KMS-11 (cell line): Measurements from ENCODE around the gene BLOC1S1.

ENCODE experiments used
- H2AFZ ChIP-seq: fragments of 200-600 bp; sonication (generic); 2 replicates; pipeline ENCODE4 v1.6.1; 2016; ENCODE audit warnings: antibody characterized with exemption, mixed run types, low read depth
- H3K27ac ChIP-seq: fragments of 200-600 bp; sonication (generic); 2 replicates; pipeline ENCODE4 v1.6.1; 2016; ENCODE audit warnings: mild to moderate bottlenecking, mixed run types
- H3K27me3 ChIP-seq: fragments of 200-600 bp; sonication (generic); 2 replicates; pipeline ENCODE4 v1.6.1; 2017; ENCODE audit warnings: mild to moderate bottlenecking, low read depth, mixed run types, moderate library complexity; ENCODE audit not compliant: insufficient read depth
- H3K36me3 ChIP-seq: fragments of 200-600 bp; sonication (generic); 2 replicates; pipeline ENCODE4 v1.6.1; 2017; ENCODE audit warnings: mild to moderate bottlenecking, mixed run types; ENCODE audit not compliant: insufficient read depth
- H3K4me1 ChIP-seq: fragments of 200-600 bp; sonication (generic); 2 replicates; pipeline ENCODE4 v1.6.1; 2016; ENCODE audit warnings: mild to moderate bottlenecking, low read depth, mixed run types; ENCODE audit not compliant: poor library complexity, severe bottlenecking
- H3K4me2 ChIP-seq: fragments of 200-600 bp; sonication (generic); 2 replicates; pipeline ENCODE4 v1.7.0; 2016; ENCODE audit warnings: mild to moderate bottlenecking, mixed run types
- H3K4me3 ChIP-seq: fragments of 200-600 bp; sonication (generic); IDR thresholded peaks from 2 replicates; pipeline ENCODE4 v1.6.1; 2017; ENCODE audit warnings: low read depth, low read length, mixed read lengths; ENCODE audit not compliant: insufficient read depth
- H3K79me2 ChIP-seq: fragments of 200-600 bp; sonication (generic); 2 replicates; pipeline ENCODE4 v1.6.1; 2016; ENCODE audit warnings: low read depth, mixed run types; ENCODE audit not compliant: insufficient read depth
- H3K9ac ChIP-seq: fragments of 200-600 bp; sonication (generic); 2 replicates; pipeline ENCODE4 v1.6.1; 2016; ENCODE audit warnings: mild to moderate bottlenecking, mixed run types
- H4K20me1 ChIP-seq: fragments of 200-600 bp; sonication (generic); 2 replicates; pipeline ENCODE4 v1.6.1; 2016; ENCODE audit warnings: mild to moderate bottlenecking, mixed run types; ENCODE audit not compliant: insufficient read depth
- CTCF ChIP-seq: fragments of 200-600 bp; sonication (generic); conservative IDR thresholded peaks from 2 replicates; pipeline ENCODE4 v1.6.1; 2017; ENCODE audit warnings: low read depth, mild to moderate bottlenecking, antibody characterized with exemption, low read length, moderate library complexity, mixed read lengths

BLOC1S1 gene

DNA sequence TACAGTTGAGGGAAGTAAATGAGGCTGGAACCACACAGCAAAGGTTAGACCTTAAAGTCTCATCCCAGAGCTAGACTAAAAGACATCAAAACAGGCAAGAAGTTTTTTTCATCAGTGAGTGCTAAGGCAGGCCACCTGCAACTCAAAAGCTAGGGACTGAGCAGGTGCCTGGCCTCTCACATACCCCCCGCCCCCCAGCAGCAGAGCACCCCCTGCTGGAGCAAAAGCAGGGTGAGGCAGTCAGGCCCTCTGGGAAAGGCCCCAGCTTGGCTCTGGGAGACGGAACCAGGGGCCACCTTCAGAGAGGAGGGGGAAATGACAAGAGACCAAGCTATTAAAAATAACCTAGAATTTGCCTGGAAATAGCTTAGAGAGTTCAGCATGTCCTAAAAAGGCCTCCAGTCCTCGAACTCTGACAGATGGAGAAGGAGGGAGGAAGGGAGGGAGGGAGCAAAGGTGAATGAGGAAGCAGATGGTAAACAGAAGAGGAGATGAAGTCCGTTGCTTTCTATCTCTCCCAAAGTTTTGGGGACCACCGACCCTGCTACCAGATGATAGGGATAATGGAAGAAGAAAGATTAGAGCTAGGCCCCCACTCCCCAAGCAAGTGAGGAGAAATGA, 10.0 kb upstream of the BLOC1S1 start:
- no peaks in the 10 kb centered on the region for H3K36me3 ChIP-seq
- TF ChIP-seq CTCF: peak; percentile 80
- H3K9ac ChIP-seq: no peak overlapping the region
- no peak overlapping the region for H3K27ac ChIP-seq
- no peak overlapping the region for H3K4me2 ChIP-seq
- no peaks in the 10 kb centered on the region for H3K79me2 ChIP-seq
- no peak overlapping the region for H3K4me3 ChIP-seq
- H3K27me3 ChIP-seq: peaks cover 39% of the 10 kb centered on the region
- no peak overlapping the region for H2AFZ ChIP-seq
- H4K20me1 ChIP-seq: no peaks in the 10 kb centered on the region
- H3K4me1 ChIP-seq: peaks cover 13% of the 10 kb centered on the region

GRCh38 chr12:55706568-55707218, 9.2 kb upstream of the BLOC1S1 start:
- Histone ChIP-seq H3K9ac (no peak overlapping the region), H3K36me3 (no peaks in the 10 kb centered on the region), H3K27ac (no peak overlapping the region), H3K79me2 (no peaks in the 10 kb centered on the region), H3K27me3 (peaks cover 46% of the 10 kb centered on the region), H3K4me2 (peak overlapping the region; percentile 47; the same call in 1 of the 2 replicates), H3K4me1 (peaks cover 11% of the 10 kb centered on the region), H4K20me1 (no peaks in the 10 kb centered on the region), H2AFZ (peak overlapping the region; percentile 9; the same call in 1 of the 2 replicates), H3K4me3 (no peak overlapping the region)
- no peak for TF ChIP-seq CTCF

GRCh38 chr12:55707219-55707671, 8.6 kb upstream of the BLOC1S1 start:
- Histone ChIP-seq H3K27ac (no peak overlapping the region), H2AFZ (peak overlapping the region; percentile 9; the same call in 1 of the 2 replicates), H3K4me2 (peak overlapping the region; percentile 47), H3K4me3 (no peak overlapping the region), H3K79me2 (no peaks in the 10 kb centered on the region), H3K9ac (no peak overlapping the region), H4K20me1 (no peaks in the 10 kb centered on the region), H3K27me3 (peaks cover 51% of the 10 kb centered on the region), H3K36me3 (no peaks in the 10 kb centered on the region), H3K4me1 (peaks cover 11% of the 10 kb centered on the region)
- no peak for TF ChIP-seq CTCF

- Histone ChIP-seq H3K4me2 (peak within 1 kb of the TSS; percentile 91), H3K9ac (no peak within 1 kb of the TSS; the same call in 1 of the 2 replicates), H2AFZ (peak within 1 kb of the TSS; percentile 88), H3K27me3 (peaks cover 59% of the 10 kb centered on the region), H4K20me1 (no peaks in the 10 kb centered on the region), H3K36me3 (no peaks in the 10 kb centered on the region), H3K4me3 (no peak within 1 kb of the TSS), H3K27ac (no peak within 1 kb of the TSS), H3K79me2 (no peaks in the 10 kb centered on the region), H3K4me1 (peaks cover 11% of the 10 kb centered on the region)
- TF ChIP-seq CTCF: no peak
Measured at GRCh38 chr12:55707841-55708694, 7.8 kb upstream of the BLOC1S1 start, which contains the start of gene ITGA7. TSS of gene ITGA7 (minus strand) at chr12:55707904. CDS start at chr12:55707682, 222 bp downstream.
